Smooth muscle cell (in vitro differentiated cells): ENCODE results near the gene USF1. TPM values are rescaled to one million over a fixed set of nuclear protein-coding genes. Genes with fewer than 3 reads are reported as not detected.

Experiments used
- DNase-seq: peaks from one replicate; lab custom pipeline; 2025; ENCODE audit not compliant: unreplicated experiment; lab: John Stamatoyannopoulos, UW
- H2AFZ ChIP-seq: fragments of 200-600 bp; sonication (generic); 2 replicates; pipeline ENCODE4 v1.6.0; 2016; ENCODE audit warnings: antibody characterized with exemption, low read depth, mild to moderate bottlenecking
- H3F3A ChIP-seq: fragments of 200-600 bp; sonication (generic); 2 replicates; pipeline ENCODE4 v1.6.0; 2017; ENCODE audit warnings: antibody characterized with exemption, low read depth
- H3K27ac ChIP-seq: fragments of 200-600 bp; sonication (generic); 2 replicates; pipeline ENCODE4 v1.5.1; 2016; ENCODE audit warnings: low read depth, mild to moderate bottlenecking
- H3K27me3 ChIP-seq: fragments of 200-600 bp; sonication (generic); 2 replicates; pipeline ENCODE4 v1.6.1; 2016; ENCODE audit warnings: low read depth, mild to moderate bottlenecking
- H3K36me3 ChIP-seq: fragments of 200-600 bp; sonication (generic); 2 replicates; pipeline ENCODE4 v1.5.1; 2016; ENCODE audit warnings: low read depth
- H3K4me1 ChIP-seq: fragments of 200-600 bp; sonication (generic); 2 replicates; pipeline ENCODE4 v1.5.1; 2016; ENCODE audit warnings: low read depth
- H3K4me2 ChIP-seq: fragments of 200-600 bp; sonication (generic); 2 replicates; pipeline ENCODE4 v1.6.0; 2016; ENCODE audit warnings: mild to moderate bottlenecking
- H3K4me3 ChIP-seq: fragments of 200-600 bp; sonication (generic); 2 replicates; pipeline ENCODE4 v1.5.1; 2016; ENCODE audit warnings: mild to moderate bottlenecking
- H3K79me2 ChIP-seq: fragments of 200-600 bp; sonication (generic); 2 replicates; pipeline ENCODE4 v1.6.0; 2016; ENCODE audit warnings: low read depth, mild to moderate bottlenecking
- H3K9ac ChIP-seq: fragments of 200-600 bp; sonication (generic); 2 replicates; pipeline ENCODE4 v1.6.0; 2016; ENCODE audit warnings: low read depth
- H3K9me3 ChIP-seq: fragments of 200-600 bp; sonication (generic); replicated peaks from 2 replicates; pipeline ENCODE4 v1.5.1; 2016; ENCODE audit warnings: low read depth
- H4K20me1 ChIP-seq: fragments of 200-600 bp; sonication (generic); 2 replicates; pipeline ENCODE4 v1.6.0; 2016; ENCODE audit warnings: low read depth
- WGBS: methylation state at CpG from one replicate; pipeline ENCODE4 v1.1.7; 2016; ENCODE audit warnings: low lambda C conversion rate; 5-methylcytosine and 5-hydroxymethylcytosine counted together
- polyA plus RNA-seq: library from polyadenylated mRNA; unstranded; fragments of >200 nt; fragmentation: Nextera tagmentation; extraction: Ambion mirVana; gene quantifications from 2 replicates; pipeline ENCODE4 v1.2.1, GENCODE V29; 2016
- total RNA-seq: library from RNA; depleted of rRNA; stranded (reverse); fragments of >200 nt; gene quantifications from 2 replicates; pipeline ENCODE4 v1.2.3, GENCODE V29; 2014
- TF ChIP-seq, protein P1 (sequence below): fragments of 200-600 bp; sonication (generic); IDR thresholded peaks from 2 replicates; pipeline ENCODE4 v1.5.1; 2017; ENCODE audit warnings: borderline replicate concordance, mild to moderate bottlenecking, antibody characterized with exemption; ENCODE audit not compliant: insufficient read depth, poor library complexity, severe bottlenecking

The USF1 gene
- total and polyA plus RNA-seq, 2 experiments from 2014 or later = 20.0 to 47.0 TPM

GRCh38 chr1:161052899-161053298 lies 7.1 kb upstream of the USF1 start:
- DNase-seq = no peak
- no peak overlapping the region for H3K9ac ChIP-seq
- no peak overlapping the region for H3K27ac ChIP-seq
- H3K27me3 ChIP-seq = no peaks in the 10 kb centered on the region
- no peak overlapping the region for H2AFZ ChIP-seq
- H3K4me3 ChIP-seq = no peak overlapping the region
- TF ChIP-seq, protein P1, sequence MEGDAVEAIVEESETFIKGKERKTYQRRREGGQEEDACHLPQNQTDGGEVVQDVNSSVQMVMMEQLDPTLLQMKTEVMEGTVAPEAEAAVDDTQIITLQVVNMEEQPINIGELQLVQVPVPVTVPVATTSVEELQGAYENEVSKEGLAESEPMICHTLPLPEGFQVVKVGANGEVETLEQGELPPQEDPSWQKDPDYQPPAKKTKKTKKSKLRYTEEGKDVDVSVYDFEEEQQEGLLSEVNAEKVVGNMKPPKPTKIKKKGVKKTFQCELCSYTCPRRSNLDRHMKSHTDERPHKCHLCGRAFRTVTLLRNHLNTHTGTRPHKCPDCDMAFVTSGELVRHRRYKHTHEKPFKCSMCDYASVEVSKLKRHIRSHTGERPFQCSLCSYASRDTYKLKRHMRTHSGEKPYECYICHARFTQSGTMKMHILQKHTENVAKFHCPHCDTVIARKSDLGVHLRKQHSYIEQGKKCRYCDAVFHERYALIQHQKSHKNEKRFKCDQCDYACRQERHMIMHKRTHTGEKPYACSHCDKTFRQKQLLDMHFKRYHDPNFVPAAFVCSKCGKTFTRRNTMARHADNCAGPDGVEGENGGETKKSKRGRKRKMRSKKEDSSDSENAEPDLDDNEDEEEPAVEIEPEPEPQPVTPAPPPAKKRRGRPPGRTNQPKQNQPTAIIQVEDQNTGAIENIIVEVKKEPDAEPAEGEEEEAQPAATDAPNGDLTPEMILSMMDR = no peak
- H3K9me3 ChIP-seq = no peaks in the 10 kb centered on the region
- H3K36me3 ChIP-seq = no peaks in the 10 kb centered on the region
- H3K4me2 ChIP-seq = no peak overlapping the region
- no peaks in the 10 kb centered on the region for H3K4me1 ChIP-seq
- H4K20me1 ChIP-seq = no peaks in the 10 kb centered on the region
- WGBS = 90% methylated on average over 3 of the region's 3 CpGs
- H3K79me2 ChIP-seq = no peaks in the 10 kb centered on the region
- no peaks in the 10 kb centered on the region for H3F3A ChIP-seq

DNA sequence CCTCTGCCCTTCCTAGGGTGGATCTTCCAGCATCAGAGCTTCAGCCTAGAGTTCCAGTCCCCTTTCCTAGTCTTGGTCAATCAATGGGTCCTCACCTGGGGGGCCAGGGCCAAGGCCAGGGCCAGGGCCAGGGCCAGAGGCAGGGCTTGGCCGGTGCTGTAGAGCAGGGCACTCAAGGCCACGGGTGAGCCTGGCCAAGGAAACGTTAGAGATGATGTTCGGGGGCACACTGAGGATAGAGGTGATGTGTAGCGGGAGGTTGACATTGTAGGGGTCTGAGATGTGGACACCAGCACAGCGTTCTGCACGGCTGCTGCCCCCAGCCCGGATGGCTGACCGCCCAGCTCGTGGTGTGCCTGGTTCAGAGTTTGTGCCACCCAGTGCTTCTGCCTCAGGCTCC lies 5.4 kb upstream of the USF1 start:
- Histone ChIP-seq H3K9ac (no peak overlapping the region), H4K20me1 (no peaks in the 10 kb centered on the region), H3F3A (no peaks in the 10 kb centered on the region), H3K27me3 (no peaks in the 10 kb centered on the region), H3K9me3 (no peaks in the 10 kb centered on the region), H2AFZ (no peak overlapping the region), H3K4me1 (peaks cover 5% of the 10 kb centered on the region), H3K27ac (no peak overlapping the region), H3K79me2 (no peaks in the 10 kb centered on the region), H3K4me3 (no peak overlapping the region), H3K4me2 (no peak overlapping the region), H3K36me3 (no peaks in the 10 kb centered on the region)
- TF ChIP-seq, protein P1 = no peak
- 98% methylated on average over 10 of the region's 10 CpGs for WGBS
- DNase-seq = no peak

DNA sequence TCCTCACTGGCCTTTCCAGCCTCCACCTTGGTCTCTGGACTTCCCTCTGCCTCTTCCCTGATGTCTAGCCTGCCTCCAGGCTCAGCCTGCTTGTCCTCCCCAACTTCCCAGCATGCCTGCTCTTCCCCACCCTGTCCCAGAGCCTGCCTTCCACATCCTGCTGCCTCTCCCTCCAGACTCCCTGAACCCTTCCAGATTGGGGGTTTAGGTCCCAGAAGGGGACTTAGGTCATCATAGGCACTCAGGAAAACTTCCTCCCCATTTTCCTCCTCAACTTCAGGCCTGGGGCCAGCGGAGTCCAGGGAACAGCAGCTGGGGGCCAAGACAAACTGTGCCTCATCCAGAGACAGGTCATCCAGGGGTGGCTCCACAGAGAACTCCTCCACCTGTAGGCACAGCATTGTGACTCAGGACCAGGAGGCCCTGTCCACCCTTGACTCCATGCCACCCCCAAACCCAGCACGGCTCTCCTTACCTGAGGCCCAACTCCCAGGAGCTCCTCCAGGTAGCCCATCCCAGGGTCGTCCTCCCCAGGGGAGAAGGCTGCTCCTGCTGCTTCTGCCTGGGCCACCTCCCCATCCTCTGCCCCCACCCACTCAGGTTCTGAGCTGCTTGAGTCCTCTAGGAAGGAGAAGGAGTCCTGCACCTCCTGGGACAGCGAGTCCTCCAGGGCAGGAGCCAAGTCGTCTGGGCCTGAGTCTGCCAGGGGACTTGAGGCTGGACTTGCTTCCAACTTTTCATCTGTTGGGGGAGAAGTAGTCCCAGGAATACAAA lies 3.4 kb upstream of the USF1 start:
- Histone ChIP-seq H3K4me3 (no peak overlapping the region), H3K36me3 (no peaks in the 10 kb centered on the region), H3K27me3 (no peaks in the 10 kb centered on the region), H3K79me2 (peaks cover 8% of the 10 kb centered on the region), H2AFZ (no peak overlapping the region), H3K4me1 (peaks cover 12% of the 10 kb centered on the region), H3F3A (no peaks in the 10 kb centered on the region), H3K9ac (no peak overlapping the region), H3K4me2 (no peak overlapping the region), H4K20me1 (peaks cover 7% of the 10 kb centered on the region), H3K9me3 (no peaks in the 10 kb centered on the region), H3K27ac (no peak overlapping the region)
- DNase-seq = no peak
- TF ChIP-seq, protein P1 = no peak
- 96% methylated on average over 5 of the region's 5 CpGs for WGBS
